HG02571 (cell line): ENCODE results near the gene COX17.

Source experiments
- ATAC-seq: cut with Tn5 transposase; IDR thresholded peaks from one replicate; pipeline ENCODE4 v1.9.1; 2021; ENCODE audit warnings: mild to moderate bottlenecking, moderate library complexity; ENCODE audit not compliant: unreplicated experiment

COX17 gene

DNA sequence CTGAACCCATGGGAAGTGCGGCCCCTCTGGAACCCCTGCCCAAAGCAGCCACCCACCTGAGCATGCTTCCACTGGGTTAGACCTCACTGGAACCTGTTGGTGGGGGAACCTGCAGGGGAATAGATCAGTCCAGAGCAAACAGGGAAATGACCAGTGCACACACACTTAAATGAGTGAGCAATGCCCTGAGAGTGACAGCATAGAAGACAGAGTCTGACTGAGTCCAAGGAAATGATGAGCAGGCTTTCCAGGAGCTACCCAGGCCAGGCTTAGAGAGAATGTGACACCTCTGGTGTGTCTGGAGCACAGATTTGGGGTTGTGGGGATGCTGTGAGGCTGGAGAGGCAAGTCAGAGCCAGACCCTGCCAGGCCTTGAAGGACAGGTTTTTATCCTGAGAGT lies 51.0 kb downstream of the COX17 start:
- no peak for ATAC-seq

DNA sequence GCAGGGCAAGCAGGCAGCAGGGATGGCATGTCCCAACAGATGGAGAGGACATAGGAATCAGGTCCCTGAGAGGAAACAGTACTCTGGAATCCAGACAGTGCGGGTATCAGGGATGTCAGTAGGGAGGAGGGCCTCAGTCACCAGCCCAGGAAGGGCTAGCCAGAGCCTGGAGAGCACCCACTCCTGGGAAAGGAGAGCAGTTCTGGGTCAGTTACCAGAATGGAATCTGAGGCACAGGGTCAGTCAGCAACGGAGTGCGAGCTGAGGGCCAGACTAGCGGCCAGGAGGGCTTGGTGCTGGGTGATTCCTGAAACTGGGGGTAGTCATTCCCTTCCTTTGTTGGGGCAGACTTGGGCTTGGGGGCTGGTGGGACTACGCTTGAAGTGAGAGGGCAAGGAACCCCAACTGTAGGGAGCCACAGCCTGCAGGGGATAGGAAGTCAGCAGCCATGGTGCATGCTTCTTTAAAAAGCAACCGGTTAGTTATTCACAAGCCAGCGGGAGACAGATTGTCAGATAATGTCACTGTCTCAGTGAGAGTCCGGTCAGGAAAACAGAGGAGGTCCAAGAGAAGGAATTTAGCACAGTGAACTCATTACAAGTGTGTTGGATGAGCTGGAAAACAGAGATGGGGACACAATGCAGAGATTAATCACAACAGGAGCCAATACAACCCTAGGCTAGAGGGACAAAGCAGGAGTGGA lies 51.6 kb downstream of the COX17 start:
- ATAC-seq: no peak

DNA sequence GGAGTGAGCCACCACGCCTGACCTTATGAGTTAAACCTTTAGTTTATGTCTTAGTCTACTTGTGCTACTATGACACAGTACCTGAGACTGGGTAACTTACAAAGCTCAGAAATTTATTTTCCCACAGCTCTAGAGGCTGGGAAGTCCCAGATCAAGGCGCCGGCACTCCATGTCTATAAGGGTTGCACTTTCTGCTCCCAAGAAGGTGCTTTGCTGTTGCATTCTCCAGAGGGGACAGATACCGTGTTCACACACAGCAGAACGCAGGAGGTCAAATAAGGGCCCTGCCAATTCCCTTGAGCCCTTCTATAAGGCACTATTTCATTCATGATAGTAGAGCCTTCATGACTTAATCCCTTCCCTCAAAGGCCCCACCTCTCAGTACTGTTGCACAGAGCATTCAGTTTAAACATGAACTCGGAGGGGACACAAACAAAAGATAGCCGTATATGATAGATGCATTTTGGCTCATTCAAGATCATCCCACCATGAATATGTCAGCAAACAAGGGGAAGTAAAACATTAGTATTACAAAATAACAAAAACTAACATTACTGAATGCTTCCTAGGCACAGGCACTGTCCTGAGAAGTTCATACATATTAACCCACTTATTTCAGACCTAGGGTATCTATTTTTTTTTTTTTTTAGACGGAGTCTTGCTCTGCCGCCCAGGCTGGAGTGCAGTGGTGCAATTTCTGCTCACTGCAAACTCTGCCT lies 53.0 kb downstream of the COX17 start:
- no peak for ATAC-seq

DNA sequence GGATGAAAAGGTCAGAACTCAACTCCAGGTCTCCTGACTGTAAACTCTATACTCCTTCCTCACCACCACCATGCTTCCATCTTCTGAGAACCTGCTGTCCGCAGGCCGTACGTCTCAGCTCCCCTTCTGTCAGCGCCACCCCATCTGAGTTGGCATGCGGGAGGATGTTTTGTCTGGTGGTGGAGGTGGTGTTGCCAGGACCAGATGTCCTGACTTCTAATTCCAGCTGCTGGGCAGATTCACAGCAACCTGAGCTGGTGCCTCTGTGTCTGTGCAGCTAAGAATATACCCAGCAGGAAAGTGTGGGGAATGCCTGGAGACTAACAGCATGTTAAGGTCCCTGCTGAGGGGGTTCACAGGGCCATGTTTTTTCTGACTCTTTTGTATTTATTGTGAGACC lies 56.3 kb downstream of the COX17 start:
- no peak for ATAC-seq
